Stimulated activated CD8-positive, alpha-beta memory T cell treated with anti-CD3 and anti-CD28 coated beads, Interleukin-7, amount 100 ng/mL, for 1 hour (primary cell): ENCODE results near the gene HLTF.

Experiments used
- DNase-seq, 2 donors: peaks; one replicate each; pipeline ENCODE4 v3.0.0-alpha.2; 2020; ENCODE audit warnings: low read depth in 2 of 2

Gene HLTF

GRCh38 chr3:149018247-149018646, 68.1 kb downstream of the HLTF start:
- no peak for DNase-seq

DNA sequence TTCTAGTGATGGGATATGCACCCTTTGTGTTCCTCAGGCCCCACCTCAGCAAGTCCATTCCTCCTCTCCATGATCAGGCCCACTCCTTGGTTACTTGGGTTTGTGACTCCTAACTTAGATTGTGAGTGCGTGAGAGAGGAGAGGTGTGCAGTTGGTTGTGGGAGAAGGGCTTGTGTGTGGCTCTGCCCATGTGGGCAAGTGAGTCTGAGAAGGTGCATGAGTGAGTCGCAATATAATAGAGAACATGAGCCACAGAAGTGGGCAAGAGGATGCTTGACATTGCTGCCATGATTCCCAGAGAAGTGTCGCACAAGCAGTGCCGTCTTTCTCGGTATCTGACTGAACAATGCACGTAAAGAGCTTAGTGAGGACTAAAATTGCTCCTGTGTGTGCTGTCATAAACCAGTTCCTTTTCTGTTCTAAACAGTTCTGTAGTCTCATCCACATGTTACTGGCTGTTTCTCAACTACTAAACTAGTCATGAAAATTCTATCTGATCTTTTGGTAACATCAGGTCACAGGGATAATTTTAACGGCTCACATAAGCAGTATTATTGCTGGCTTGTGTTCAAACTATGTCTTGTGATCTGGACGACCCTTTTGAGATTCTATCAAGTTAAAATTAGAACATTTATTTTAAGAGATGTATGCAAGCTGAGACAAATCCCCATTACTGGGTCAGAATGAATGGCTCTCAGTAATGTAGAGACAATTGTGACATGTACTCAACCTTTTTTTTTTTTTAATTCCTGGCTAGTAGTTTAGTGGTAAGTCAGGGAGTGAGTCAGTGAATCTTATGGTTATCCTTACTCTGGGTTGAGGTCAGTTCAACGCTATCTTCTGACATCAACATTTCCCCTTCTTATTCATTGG, 69.4 kb downstream of the HLTF start:
- no peak for DNase-seq

- no peak for DNase-seq
Measured at GRCh38 chr3:149016242-149016641, 70.1 kb downstream of the HLTF start.

- no peak for DNase-seq
Measured at GRCh38 chr3:149015393-149015792, 70.9 kb downstream of the HLTF start.

GRCh38 chr3:149013726-149014125, 72.6 kb downstream of the HLTF start:
- DNase-seq, result no peak

DNA sequence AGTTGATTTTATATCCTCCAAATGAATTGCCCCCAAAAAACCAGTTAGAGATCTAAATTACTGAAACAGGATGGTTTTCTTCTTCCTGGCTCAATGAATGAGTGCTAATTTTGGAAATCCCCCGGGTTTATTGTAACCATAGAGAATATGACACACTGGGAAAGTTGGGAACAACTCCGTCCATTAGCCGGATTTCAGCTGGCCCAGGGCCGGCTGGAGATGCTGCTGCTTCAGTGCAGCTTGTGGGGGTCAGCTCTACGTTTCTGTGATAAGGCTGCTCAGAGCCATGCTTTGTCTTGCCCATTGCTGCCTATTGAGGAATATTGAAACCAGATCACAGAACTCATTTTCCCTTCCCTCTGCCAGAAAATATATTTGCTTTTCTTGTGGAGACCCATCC, 74.7 kb downstream of the HLTF start:
- DNase-seq, result no peak

DNA sequence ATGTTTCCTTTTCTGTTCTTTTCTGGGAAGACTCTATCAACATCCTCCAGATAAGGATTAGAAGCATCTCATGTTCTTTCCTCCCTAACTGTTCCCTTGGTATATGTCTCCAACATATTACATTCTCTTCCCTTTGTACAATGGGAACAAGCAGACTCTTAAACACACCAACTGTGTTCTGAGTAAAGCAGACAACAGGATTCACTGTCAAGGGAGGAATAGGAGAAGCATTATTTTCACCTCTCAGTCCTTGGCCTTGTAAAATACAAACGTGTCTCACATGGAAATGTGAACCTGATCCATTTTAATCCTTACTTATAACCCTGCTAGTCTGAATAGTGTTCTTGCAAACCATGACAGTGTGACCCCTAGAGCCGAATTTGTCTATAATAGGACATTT, 75.4 kb downstream of the HLTF start:
- no peak for DNase-seq

DNA sequence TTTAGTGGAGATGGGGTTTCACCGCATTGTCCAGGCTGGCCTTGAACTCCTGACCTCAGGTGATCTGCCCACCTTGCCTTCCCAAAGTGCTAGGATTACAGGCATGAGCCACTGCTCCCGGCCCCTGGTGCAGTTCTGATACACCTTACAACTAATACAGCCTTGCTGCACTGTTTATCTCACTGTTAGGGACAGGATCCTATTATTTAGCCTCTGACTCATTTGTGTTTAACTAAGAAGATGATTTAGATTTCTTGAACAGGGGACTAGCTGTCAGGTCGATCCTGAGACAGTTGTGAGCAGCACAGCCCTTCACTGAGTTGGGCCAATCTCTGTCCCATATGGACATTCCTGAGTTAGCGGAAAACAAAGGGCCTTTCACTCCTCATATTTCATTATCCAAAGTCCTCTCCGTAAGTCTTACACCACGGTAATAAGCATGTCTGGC, 75.8 kb downstream of the HLTF start:
- no peak for DNase-seq

- no peak for DNase-seq
Measured at GRCh38 chr3:149009732-149010131, 76.6 kb downstream of the HLTF start.

GRCh38 chr3:149007567-149008257, 78.6 kb downstream of the HLTF start:
- no peak for DNase-seq

- DNase-seq, result no peak
Measured at GRCh38 chr3:149005416-149005815, 80.9 kb downstream of the HLTF start.

DNA sequence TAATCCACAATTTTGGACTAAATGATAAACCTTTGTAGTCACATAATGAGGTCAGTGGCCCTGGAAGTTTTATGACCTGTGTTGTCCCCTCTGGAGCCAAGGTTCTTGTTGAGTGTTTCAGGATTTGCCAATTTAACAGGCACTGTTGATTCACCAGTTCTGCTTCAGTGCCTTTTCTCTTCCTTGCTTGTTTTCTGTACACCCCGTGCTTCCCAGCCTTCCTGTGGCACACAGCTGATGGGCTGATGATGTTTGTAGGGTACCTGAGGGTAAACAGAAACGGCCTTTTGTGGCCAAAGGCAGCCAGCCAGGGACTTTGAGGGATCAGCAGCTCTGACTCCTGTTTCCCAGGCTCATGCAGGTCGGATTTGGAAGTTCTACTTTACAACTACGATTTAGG, 81.7 kb downstream of the HLTF start:
- DNase-seq, result no peak

GRCh38 chr3:149003653-149004305, 82.6 kb downstream of the HLTF start:
- DNase-seq, result no peak

DNA sequence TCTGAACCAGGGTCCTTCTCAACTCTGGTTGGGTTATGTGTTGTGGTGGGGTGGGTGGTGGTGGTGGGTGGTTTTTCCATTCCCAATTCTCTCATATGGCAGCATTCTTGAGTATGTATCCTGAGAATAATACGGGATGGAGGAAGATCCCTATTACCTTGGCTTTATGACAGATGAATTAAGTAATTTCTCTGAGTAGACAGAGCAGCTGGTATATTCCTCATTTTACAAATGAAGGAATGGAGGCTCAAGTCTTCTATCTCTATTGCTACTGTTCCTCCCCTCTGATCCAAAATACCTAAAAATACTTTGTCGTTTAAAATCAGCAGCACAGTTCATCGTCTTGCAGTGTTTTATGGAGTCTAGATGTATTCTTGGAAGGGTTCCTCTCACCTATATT, 84.6 kb downstream of the HLTF start:
- no peak for DNase-seq

GRCh38 chr3:149000206-149000745, 86.1 kb downstream of the HLTF start:
- DNase-seq, result no peak

- no peak for DNase-seq
Measured at GRCh38 chr3:148999806-149000205, 86.5 kb downstream of the HLTF start.

DNA sequence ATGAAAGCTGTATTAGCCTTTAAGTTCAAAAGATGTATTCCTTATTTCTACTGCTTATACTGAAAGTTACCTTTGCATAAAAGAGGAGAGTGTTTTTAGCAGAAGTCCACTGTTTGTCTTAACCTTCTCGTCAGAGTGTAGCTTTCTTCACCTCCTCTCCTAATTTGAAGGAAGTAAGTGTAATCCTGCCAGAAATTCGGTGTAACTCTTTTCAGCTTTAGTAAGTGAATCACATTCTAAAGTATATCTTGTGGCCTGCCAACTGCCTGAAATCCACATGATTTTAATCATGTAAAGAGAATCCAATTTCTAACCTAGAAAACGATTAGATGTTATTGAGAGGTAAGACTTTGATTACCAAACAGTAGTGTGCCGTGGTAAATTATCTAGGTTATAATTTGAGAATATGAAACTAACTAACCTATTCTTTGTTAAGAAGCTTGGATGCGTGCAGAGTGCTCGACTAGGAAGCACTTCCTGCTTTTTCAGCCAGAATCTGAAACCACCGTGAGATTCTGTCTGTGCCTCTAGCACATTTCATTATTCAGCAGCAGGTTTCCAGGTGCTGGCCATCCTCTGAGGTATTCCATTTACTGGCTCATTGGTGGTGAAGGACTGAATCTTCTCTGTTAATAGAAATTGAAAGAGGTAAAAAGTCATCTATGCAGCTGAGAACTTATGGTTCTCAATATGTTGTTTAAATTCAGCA, 87.5 kb downstream of the HLTF start:
- DNase-seq, result no peak

DNA sequence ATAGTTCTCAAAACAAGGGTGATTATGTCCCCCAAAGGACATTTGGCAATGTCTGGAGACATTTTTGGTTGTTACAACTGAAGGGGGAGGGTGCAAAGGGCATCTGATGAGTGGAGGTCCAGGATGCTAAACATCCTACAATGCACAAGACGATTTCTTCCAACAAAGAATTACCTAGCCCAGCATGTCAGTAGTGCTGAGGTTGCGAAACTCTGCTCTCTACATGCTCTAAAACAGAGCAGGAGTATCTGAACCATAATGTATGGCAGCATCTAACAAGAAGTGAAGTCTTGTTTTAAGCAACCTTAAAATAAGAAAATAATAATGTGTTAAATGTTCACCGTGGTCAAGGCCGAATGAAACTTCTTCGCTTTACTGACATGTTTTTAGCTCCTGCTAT, 88.0 kb downstream of the HLTF start:
- no peak for DNase-seq

- no peak for DNase-seq
Measured at GRCh38 chr3:148997623-148998022, 88.7 kb downstream of the HLTF start.

DNA sequence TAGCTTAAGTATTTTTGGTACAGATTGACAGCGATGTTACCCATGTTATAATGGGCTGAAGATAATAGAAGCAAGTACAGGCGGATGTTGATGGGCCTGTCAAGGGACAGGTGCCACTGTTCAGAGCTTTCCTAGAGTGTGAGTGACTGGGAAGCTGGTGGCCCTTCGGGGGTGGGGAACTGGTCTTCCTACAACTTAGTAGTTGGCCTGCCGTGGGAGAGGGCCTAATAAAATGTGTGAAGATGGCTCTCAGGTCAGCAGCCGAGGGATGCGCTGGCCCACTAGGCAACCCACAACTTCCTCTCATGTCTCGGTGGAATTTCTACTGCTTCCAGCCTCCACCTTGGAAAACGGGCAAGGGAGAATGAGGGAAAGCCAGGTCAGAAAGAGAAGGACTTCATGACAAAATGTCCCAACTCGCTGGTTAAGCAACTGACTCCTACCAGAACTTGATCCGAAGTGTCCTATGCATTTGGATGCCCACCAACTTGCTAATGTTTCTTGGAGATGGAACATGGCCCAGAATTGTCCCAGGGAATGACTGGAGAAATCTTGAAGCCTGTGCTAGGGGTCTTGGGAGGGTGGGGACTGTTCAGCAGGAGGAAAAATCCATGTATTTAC, 93.6 kb downstream of the HLTF start:
- DNase-seq, result no peak

DNA sequence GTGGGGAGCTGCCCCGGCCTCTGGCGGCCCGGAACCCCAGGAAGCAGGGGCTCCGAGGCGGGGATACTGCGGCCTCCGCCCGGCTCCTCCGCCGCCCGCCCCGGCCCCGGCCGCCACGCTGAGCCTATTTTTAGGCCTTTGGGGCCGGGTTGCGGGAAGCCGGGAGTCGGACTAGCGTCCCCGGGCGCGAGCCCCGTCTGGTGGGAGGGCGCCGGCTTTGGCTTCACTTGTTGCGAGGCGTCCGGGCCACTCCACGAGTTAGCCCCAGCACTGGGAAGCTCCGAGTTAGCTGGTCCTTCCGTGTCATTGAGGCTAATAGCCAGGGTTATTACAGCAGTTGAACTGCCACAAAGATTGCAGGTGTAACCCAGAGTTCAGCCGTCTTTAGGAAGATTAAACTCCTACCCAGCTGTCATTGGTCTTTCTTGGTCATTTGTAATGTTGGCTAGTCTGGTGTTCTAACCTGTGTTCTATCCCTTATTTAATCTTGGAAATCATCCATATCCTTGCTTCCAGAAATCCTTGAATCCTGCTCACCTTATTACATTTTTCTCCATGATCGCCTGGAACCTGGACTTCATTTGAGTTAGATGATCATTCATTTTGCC, 94.2 kb downstream of the HLTF start:
- DNase-seq, result no peak
